Measurements from ENCODE around the gene WWOX.

Gene WWOX

DNA sequence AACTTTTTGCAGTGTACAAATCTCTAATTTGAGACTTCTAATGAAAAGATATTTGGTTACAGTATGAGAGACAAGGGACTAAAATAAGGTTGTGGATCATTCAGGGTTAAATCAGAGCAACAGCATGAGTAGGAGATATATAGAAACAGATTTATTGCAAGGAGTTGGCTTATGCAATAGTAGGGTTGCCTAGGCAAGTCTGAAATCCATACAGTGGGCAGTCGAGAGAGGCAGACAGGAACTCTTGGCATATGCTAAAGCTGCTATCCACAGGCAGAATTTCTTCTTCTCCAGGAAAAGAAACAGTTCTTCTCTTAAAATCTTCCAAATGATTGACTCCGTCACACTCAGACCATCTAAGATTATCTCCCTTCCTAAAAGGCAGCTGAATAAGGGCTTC is 1000.3 kb downstream of the WWOX start:
- no peak for DNase-seq (ENCODE audit: low read depth in 1 of 2, low spot score in 1 of 2)

DNA sequence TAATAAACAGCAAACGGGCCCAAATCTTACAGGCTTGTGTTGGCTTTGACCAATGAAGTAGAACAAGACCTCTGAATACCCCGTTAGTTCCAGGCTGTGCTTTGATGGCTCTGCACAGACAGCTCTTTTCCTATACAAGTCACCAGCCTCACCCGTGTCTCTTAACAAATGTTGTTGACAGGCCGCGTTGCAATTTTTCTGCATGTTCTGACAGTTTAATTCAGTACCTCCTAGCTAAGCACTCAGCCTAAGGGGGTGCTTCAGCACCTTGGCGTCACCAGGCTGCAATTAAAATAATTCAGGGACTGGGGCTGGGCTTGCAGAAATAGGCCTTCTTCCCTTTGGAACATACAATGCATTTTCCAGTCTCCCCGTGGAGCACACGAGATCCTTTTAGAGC is 1001.0 kb downstream of the WWOX start:
- no peak for DNase-seq (ENCODE audit: low read depth in 1 of 2, low spot score in 1 of 2)

DNA sequence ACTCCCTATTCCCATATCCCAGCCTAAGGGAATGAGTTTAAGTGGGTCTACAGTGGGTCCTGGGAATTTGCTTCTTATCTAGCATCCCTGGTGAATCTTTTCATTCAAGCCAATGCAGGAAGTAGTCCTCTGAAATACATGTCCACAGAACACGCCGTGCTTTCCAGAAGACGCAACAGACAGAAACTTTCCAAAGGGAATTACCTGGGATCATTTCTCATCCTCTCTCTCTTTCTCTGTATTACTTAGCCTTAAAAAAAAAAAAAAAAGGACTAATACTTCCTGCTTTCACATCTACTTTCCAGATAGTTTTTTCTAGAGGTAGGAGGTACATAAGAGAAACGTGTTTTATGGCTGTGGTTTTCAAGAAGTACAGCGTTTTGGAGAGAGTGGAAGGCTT is 1002.0 kb downstream of the WWOX start:
- no peak for DNase-seq (ENCODE audit: low read depth in 1 of 2, low spot score in 1 of 2)

DNA sequence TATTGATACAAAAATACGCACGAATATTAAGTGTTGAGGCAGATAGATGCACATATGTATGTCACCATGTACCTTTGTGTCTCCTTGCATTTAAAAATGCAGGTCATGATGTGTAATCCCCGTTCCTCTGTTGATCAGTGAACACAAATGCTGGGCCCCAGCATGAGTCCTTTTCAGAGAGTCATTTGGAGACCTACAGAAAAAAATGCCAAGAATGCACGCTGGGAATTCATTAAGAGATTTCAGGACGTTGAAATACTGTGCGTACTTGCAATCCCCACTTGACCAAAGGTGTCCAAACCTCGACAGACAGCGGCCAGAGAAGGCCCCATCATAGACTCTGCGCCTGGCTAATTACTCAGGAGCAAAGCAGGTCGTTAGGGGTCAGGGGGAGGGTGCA is 1005.1 kb downstream of the WWOX start:
- no peak for DNase-seq (ENCODE audit: low read depth in 1 of 2, low spot score in 1 of 2)

DNA sequence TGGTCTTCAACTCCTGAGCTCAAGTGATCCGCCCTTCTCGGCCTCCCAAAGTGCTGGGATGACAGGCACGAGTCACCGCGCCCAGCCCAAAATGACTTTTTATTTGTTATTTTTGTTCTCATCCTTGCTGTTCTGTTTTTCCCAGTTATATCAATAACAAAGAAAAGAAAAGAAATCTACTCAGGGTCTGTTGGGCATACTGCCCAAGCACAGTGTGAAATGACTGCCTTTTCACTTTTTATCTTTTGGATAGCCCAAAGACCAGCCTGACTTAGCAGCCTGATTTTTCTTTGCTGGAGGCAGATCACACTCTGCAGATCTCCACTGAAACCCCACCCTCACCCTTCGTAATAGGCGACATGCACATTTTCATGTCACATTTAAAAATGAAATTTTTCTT is 1007.8 kb downstream of the WWOX start:
- no peak for DNase-seq (ENCODE audit: low read depth in 1 of 2, low spot score in 1 of 2)

DNA sequence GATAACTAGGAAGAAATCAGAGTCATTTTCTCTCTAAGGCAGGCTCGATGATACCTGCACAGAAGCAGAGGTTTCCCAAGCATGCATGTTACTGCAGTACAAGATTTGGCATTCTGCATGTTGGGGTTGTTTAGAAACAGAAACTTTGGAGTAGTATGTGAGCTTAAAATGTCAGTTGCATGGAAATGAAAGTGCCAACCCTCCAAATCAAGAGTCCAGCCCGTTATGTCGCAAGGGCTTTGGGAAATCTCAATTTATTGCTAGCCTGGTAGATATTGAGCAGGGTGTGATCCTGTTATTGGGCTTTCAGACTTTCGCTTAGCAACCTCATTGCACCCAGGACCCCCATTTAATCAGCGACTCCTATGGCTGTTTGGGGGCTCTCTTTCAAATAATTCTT is 1010.3 kb downstream of the WWOX start:
- DNase-seq (ENCODE audit: low read depth in 1 of 2, low spot score in 1 of 2) = no peak

DNA sequence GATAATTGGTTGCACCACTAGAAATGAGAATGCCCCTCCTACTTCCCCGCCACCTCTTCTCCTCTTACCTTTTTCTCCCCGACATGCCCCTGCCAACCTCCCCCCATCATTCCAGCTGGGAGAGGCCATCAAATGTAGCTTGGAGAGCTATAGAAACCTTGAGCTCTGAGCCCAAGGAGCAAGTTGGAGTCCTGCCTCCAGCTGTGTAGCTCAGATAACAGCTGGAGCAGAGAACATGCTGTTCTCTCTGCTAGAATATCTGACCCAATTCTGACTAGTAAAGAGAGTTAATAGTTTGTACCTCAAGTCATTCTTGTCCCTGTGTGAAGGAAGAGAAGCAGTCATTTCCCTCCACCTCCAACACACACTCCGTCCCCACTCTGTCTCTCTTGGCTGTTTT is 1010.8 kb downstream of the WWOX start:
- no peak for DNase-seq (ENCODE audit: low read depth in 1 of 2, low spot score in 1 of 2)

DNA sequence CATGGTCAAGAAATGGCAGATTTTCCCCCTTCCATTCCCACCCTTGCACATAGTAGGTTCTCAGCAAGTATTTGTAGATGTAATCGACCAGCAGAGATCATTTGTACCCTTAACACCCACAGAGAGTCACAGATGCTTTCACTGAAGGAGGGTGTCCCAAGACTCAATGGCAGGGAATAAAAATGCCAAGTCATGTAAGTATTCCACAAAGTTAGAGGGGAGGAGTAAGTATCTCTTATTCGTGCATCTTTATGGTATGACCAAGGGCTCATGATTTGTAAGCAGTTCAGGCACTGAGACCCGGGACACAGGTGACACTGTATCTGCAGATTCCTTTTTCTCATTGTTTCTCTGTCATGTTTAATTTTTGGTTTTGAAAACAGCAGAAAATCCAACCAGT is 1011.5 kb downstream of the WWOX start:
- no peak for DNase-seq (ENCODE audit: low read depth in 1 of 2, low spot score in 1 of 2)

DNA sequence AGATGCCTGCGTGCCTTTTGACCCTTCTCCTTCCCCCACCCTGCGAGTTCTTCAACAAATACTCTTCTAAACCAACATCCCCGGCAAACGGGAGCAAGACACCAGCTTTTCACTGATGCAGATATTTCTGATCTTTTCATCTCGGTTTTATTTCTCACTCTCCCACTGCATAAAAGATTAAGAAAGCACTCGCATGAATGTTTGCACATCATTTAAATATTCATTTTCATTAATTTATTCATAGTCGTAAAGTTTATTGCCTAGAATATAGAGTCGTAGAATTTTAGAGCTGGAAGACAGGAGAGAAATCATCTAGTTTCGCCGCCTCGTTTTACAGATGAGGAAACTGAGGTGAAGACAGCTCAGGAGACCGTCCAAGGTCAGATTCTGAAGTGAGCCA is 1013.0 kb downstream of the WWOX start:
- no peak for DNase-seq (ENCODE audit: low read depth in 1 of 2, low spot score in 1 of 2)

DNA sequence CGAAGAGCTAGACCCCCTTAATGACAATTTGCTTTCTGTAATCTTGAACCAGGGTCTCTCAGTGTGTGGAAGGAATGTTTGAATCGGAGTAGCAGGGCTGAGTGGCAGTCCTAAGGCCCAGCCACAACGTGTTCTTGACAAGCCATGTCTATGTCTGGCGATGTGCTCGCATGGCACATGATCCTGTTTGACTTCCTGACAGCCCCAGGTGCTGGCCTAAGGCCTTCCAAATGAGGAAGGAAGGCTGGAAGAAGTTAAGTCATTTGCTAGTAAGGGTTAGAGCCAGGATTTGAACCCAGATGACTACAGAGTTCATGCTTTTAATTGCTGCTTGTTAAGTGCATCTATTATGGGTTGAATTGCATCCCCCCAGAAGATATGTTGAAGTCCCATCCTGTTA is 1014.4 kb downstream of the WWOX start:
- DNase-seq (ENCODE audit: low read depth in 1 of 2, low spot score in 1 of 2) = no peak

DNA sequence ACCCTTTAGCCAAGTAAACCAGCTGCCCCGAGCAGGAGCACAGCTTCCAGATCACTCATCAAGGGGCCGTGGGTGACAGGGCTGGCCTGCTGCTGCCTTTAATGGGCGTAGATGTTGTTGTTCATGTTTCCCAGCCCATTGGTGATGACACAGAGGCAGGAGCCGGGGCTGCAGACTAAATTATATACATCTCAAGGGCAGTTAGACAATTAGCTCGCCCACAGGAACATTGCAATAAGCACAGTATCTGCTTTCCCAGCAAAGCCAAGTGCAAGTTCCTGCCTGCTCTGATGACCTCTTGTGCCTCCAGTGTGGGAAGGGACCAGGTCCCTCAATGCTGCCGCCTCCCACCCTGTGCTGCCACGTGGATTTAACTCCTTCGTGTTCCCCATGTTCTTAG is 1015.3 kb downstream of the WWOX start:
- DNase-seq (ENCODE audit: low read depth in 1 of 2, low spot score in 1 of 2) = no peak

DNA sequence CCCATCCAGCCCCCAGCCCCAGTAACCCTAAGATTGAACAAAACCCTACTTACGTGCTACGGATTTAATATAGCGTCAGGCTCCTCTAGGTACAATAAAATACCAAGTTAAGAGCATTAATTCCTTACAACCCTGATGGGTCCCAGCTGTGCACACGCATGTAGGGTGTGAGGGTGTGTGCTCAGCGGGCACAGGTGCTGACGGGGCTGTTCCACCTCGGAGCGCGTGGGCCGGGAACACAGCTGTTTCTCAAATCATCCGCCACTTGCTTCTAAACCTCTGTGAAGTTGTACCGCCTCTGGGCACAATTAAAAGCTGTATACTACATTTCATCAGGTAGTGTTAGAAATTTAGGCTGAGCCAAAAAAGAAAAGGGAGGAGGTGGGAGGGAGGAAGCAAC is 1022.5 kb downstream of the WWOX start:
- DNase-seq (ENCODE audit: low read depth in 1 of 2, low spot score in 1 of 2) = no peak

DNA sequence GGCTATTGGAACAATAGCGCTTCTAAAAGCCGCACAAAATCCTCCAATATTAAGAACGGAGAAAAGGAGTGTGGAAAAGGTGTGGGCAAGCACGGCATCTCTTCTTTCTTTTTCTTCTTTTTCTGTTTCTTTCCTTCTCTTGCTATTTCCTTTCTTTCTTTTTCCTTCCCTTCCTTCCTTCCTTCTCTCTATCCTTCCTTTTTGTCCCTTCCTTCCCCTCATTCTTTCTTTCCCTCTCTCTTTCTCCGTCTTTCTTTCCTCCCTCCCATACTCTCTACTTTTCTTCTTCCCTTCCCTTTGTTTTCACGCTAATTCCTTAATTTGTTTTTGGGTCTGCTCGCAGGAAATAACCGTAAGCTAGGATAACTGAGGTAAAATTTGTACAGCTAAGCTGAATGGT is 1022.9 kb downstream of the WWOX start:
- no peak for DNase-seq (ENCODE audit: low read depth in 1 of 2, low spot score in 1 of 2)

DNA sequence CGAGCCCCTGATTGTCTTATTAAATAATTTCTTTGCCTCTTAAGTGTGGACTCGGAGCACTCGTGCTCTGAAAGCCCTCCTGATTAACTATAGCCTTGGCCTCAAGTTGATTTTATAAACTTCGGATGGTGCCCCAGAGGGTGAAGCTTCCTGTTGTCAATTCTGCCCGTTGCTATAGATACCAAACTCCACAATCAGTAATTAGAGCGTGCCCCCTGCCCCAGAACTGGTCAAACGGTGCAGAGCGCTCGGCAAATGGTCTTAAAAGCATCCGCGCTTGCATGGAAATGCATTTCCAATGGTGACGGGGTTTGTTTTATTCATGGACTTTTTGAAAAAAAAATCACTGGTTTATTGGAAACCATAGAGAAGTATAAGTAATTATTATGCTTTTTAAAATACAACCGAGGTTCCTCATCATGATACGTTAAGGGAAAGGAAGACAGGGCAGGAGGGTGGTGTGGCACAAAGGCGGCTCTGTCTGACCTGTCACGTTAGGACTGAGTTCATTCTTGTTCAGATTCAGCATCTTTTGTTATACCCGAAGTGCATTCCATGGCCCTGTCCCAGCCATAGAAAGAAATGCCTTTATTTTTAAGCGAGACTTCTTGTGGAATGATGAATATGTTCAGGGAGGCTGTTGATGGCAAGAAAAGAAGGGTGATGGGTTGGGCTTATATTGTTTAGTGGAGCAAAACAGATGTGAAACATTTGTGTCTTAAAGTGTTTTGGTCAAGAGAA is 1024.7 kb downstream of the WWOX start:
- DNase-seq (ENCODE audit: low read depth in 1 of 2, low spot score in 1 of 2) = no peak

DNA sequence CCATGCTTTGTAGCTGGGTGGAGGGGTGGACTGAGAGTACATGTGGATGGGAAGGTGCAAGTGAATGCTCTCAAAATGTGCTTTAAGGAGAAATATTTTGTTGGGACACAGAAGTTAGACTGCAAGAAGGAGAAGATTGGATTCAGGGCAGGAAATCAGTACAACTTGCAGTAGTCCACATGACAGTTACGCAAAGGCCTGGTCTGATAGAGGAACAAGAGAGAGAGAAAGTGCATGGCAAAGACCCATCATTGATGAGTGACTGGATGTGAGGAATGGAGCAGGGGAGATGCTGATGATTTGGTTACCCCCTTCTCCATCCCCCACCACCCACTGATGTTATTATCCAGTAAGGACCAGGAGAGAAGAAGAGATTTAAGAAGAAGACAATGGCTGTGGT is 1028.3 kb downstream of the WWOX start:
- no peak for DNase-seq (ENCODE audit: low read depth in 1 of 2, low spot score in 1 of 2)

DNA sequence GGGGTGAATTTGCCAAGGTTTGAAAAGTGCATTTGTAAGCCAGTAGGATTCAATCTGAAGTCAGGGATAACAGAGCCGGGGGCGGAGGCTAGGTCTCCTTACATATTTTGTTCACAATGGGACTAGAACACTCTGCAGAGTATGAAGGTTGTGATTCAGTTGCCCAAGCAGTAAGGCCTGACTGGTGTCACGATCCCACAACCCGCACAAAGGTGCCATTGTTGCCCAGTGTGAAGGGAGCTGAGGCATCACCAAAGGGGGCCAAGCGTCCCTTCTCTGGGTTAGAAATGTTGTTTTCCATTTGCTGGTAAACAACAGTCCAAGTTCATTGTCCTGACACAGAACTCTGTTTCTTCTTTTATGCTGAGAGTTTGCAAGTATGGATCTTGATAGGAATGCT is 1029.3 kb downstream of the WWOX start:
- DNase-seq (ENCODE audit: low read depth in 1 of 2, low spot score in 1 of 2) = no peak

DNA sequence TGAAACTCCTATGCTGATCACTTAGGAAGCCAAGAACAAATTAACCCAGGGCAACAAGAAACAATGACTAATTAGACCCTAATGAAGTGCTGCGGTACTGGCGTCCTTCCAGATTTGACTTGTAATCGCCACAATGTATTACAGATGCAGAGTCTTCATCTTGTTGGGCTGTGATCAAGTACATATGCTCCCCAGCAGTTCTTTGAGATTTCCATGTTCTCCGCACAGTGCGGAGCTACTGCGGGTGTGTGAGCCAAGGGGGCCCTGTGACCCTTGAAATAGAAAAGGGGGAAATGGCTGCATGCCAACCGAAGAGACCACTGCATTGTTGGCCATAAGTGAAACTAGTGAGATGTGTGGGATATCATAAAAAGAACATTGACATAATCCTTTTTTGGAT is 1031.2 kb downstream of the WWOX start:
- no peak for DNase-seq (ENCODE audit: low read depth in 1 of 2, low spot score in 1 of 2)

DNA sequence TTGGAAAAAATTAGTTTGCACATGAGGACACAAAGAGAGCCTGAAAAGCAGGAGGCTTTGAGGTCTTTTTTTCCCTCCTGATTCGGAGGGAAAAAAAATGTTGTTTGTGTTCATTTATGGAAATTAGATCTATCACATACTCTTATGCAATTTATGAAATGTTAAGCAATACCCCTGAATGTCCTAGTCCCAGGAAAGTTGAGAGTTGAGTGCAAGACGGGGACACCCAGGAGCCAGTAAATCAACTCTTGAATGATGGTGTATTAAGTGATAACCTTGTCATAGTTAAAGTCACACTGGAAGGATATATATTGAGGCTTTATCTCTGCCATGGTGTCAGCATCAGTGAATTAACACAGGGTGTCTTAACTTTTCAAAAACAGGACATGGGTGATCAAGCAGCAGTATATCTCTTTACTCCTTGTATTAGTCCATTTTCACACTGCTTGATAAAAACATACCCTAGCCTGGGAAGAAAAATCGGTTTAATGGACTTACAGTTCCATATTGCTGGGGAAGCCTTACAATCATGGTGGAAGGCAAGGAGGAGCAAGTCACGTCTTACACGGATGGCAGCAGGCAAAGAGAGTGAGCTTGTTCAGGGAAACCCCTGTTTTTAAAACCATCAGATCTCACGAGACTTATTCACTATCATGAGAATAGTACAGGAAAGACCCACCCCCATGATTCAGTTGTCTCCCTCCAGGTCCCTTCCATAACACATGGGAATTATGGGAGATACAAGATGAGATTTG is 1032.0 kb downstream of the WWOX start:
- no peak for DNase-seq (ENCODE audit: low read depth in 1 of 2, low spot score in 1 of 2)

DNA sequence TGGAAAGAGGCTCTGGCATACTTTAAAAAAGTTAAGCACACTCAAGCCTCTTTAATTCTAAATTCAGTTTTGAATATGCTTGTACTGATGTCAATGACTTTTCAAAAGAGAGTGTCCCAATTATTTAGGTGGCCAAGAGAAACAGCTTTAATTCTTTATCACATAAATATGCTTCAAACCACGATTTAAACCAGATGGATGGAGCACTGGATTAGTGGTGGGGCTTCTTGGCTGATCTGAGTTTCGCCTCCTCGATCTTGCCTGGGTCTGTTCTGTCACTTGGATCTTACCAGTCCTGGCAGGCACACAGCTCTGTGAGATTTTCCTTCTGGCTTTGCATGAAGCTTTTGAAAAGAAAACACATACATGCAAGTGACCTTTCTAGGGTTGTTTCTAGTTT is 1033.2 kb downstream of the WWOX start:
- DNase-seq (ENCODE audit: low read depth in 1 of 2, low spot score in 1 of 2) = no peak

DNA sequence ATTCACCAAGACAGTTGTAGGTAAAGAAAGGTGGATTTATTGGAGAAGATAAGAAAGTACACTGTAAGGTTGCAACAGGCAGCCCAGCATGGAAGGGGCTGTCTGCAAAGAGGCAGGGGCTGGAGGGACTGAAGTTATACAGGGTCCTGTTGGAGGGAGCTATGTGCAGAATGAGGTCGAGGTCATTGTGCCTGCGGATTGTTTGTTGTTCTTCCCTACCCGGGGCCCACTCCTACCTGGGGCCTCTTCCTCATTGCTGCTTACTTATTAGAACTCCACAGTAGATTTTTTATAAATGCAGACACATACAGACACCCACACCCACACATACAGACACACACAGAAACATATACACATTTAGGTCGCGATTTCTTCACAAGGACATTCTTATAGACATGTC is 1034.8 kb downstream of the WWOX start:
- DNase-seq (ENCODE audit: low read depth in 1 of 2, low spot score in 1 of 2) = no peak

DNA sequence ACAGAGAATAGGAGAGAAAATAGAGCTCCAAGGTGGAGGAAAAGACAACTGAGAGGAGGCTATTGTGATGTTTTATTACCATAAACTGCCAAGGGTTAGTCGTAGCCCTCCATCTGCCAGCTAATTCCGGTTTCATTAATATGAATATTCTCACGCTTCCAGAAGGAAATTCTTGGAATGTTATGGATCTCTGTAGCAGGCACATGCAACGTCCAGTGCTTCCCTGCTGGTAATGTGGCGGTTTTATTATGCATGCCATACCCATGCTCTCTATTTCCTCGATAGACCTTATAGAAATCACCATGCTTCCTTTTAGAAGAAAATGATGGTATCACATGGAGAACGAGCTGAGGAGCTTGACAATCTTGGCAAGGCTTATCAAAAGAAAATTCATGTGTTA is 1037.5 kb downstream of the WWOX start:
- no peak for DNase-seq (ENCODE audit: low read depth in 1 of 2, low spot score in 1 of 2)

DNA sequence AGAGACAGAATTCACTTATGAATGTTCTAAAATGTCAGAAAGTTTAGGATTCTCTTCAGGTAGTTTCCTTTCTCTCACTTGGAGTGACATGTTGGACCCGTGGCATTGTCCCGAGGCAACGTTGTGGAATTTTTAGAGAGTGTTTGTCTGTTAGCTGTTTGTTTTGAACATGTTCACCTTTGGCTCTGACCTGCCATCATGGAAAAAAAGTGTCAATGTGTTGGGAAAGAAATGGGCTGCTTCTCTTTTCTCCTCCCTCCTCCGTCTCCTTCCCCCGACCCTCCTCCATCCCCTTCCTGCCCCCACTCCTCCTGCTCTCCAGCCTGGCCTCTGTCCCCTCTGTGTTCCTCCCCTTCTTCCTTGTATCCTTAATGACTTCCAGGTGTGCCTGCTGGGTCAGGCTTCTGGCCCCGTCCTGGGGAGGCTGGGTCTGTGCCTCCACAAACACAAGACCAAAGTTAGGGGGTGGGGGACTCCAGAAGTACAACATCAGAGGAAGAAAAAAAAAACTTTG is 1038.0 kb downstream of the WWOX start:
- no peak for DNase-seq (ENCODE audit: low read depth in 1 of 2, low spot score in 1 of 2)

DNA sequence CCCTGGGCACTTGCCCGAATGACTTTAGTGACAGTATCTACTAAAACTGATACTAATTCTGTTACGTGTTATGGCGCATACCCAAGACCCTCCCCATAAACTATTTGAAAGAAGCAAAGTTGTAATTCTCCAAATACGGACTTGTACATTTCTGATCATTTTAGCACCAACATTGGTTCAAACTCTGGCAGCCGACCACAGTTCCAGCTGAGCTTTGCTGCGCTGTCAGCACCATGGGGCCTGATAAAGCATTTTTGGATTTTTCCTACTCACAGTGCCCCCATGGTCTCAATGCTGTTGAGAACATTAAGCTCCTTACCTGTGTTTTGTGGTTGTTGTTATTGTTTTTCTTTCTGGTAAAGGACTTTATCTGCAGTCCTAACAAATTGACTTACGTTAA is 1040.3 kb downstream of the WWOX start:
- DNase-seq (ENCODE audit: low read depth in 1 of 2, low spot score in 1 of 2) = no peak

All from activated T-helper 1 cell treated with anti-CD3 and anti-CD28 coated beads, Interleukin-2, amount 50 U/mL, for 16 hours (primary cell).